ENCODE data around the gene IRF8. TPM values are rescaled to one million over a fixed set of nuclear protein-coding genes. Genes with fewer than 3 reads are reported as not detected.
A peak's percentile ranks its signal among the peaks of the same experiment; 100 is the strongest.

Gene IRF8
- total RNA-seq, 2 donors from 2014 or later = 6.2 to 8.2 TPM

DNA sequence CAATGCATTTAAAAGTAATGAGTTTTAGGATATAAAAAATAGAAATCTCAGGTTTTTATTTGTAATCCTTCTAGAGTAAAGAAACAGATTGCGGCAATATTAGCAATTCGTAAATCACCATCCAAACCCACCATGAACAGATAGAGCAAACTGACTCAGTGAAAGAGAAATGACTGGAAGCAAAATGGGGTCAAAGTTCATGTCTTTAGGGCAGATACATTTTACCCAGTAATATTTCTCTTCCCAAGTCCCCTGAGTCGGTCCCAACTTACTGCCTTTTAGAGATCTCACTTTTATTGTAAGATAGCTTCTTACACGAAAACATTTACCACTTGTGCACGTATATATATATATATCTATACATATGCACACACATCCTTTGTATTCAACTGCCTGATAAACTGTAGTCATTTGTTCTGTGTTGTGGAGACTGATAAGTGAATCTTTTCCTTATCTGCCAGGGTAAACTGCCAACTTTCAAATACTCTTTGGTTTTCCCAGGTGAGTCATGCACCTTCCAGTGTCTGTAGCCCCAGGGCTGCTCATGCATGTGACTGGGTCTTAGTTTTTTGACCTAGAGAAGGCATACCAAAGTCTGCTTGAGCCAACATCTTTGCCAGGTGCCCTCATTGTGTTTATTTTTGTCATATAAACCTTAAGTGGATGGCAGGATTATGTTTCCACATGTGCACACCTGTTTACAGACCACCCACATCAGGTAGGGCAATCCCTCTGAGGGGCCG lies 7.8 kb upstream of the IRF8 start:
- DNase-seq (peak in 2 of 4 donors; percentile 30 to 46), ATAC-seq (no peak)
- intact Hi-C loops (cut with DNase I) = no loop called here
- Histone ChIP-seq H3K36me3 (replicated peaks in 1 of 2; ENCODE audit: insufficient read depth in 1 of 2, low read depth in 2 of 2) (no peaks in the 10 kb centered on the region), H3K9me3 (no peaks in the 10 kb centered on the region), H3K27ac (no peak overlapping the region), H3K27me3 (no peaks in the 10 kb centered on the region), H3K4me1 (no peaks in the 10 kb centered on the region), H3K4me3 (no peak overlapping the region)
- WGBS, 2 donors = 59 to 67% methylated on average over 6 of the region's 6 CpGs
- TF ChIP-seq CTCF (IDR thresholded peaks at IDR 0.05) = no peak
- TF ChIP-seq POLR2A (IDR thresholded peaks at IDR 0.05) = no peak

DNA sequence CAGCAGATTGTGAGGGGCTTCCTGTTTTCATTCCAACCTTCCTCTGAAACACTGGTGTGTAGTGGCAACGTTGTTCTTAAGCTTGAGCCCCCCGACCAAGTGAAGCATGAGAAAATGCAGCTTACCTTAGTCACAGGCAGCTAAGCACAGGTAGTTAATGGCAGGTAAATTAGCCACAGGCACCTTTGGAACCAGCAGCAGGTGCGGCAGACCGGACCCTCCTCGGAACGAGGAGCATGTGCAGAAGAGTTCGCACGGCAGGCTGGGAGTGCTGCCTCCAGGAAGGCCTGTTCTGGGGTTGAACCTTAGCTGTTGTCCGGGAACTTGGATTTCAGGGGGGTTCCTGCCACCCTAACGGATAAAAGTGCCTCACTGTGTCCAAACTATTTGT lies 7.2 kb upstream of the IRF8 start:
- no peak for ATAC-seq
- Histone ChIP-seq H3K27ac (no peak overlapping the region), H3K27me3 (no peaks in the 10 kb centered on the region), H3K4me3 (no peak overlapping the region), H3K4me1 (no peaks in the 10 kb centered on the region), H3K36me3 (replicated peaks in 1 of 2; ENCODE audit: insufficient read depth in 1 of 2, low read depth in 2 of 2) (no peaks in the 10 kb centered on the region), H3K9me3 (no peaks in the 10 kb centered on the region)
- intact Hi-C loops (cut with DNase I) = no loop called here
- 58 to 59% methylated on average over 2 to 10 of the region's 10 CpGs for WGBS, 2 donors
- DNase-seq = no peak
- TF ChIP-seq POLR2A (IDR thresholded peaks at IDR 0.05) (no peak), CTCF (IDR thresholded peaks at IDR 0.05) (no peak)

- WGBS, 2 donors = 77 to 83% methylated on average over 4 of the region's 4 CpGs
- intact Hi-C loops (cut with DNase I) = no loop called here
- no peaks in the 10 kb centered on the region for H3K4me1 ChIP-seq
- H3K4me3 ChIP-seq = no peak overlapping the region
- H3K9me3 ChIP-seq = no peaks in the 10 kb centered on the region
- ATAC-seq (no peak), DNase-seq (no peak)
- no peak overlapping the region for H3K27ac ChIP-seq
- no peaks in the 10 kb centered on the region for H3K27me3 ChIP-seq
- TF ChIP-seq POLR2A (IDR thresholded peaks at IDR 0.05) = no peak
- no peak for TF ChIP-seq CTCF (IDR thresholded peaks at IDR 0.05)
- no peaks in the 10 kb centered on the region for H3K36me3 ChIP-seq (replicated peaks in 1 of 2; ENCODE audit: insufficient read depth in 1 of 2, low read depth in 2 of 2)
Measured at GRCh38 chr16:85892760-85893159, 6.2 kb upstream of the IRF8 start.

DNA sequence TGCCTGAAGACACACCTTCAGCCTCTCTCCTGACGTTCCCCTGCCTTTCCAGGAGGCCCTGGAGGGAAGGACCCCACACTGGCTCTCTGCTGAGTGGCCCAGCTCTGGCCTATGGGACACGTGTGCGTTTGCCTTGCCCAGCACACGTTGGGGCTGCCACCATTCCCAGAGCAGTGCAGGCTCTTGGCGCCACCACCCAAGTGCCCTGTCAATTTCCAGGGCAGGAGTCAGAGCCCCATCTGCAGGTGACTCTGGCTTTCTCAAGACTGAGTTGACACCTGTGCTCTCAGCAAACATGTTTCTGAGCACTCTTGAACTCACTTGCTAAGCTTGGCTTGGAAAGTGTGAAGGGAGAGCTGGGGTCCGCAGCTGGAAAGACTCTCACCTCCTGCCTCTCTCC lies 4.7 kb upstream of the IRF8 start:
- TF ChIP-seq CTCF (IDR thresholded peaks at IDR 0.05) = peak in 3 of 7 experiments; percentile 32 to 51 (median 39)
- no peak for TF ChIP-seq POLR2A (IDR thresholded peaks at IDR 0.05)
- H3K4me1 ChIP-seq = peaks cover 12% of the 10 kb centered on the region
- WGBS, 2 donors = 30 to 47% methylated on average over 2 to 6 of the region's 6 CpGs
- peaks cover 0 to 5% of the 10 kb centered on the region in 2 donors for H3K27me3 ChIP-seq
- no peaks in the 10 kb centered on the region for H3K36me3 ChIP-seq (replicated peaks in 1 of 2; ENCODE audit: insufficient read depth in 1 of 2, low read depth in 2 of 2)
- no peak overlapping the region for H3K27ac ChIP-seq
- intact Hi-C loops (cut with DNase I) = no loop called here
- ATAC-seq (peak; percentile 54), DNase-seq (peak in 3 of 4 donors; percentile 63 to 81 (median 72))
- H3K9me3 ChIP-seq = no peaks in the 10 kb centered on the region
- no peak overlapping the region for H3K4me3 ChIP-seq

GRCh38 chr16:85897382-85897781 lies 1.6 kb upstream of the IRF8 start:
- WGBS, 2 donors = 25 to 26% methylated on average over 2 of the region's 2 CpGs

More at GRCh38 chr16:85897382-85897781, 1.6 kb upstream of the IRF8 start:
- Histone ChIP-seq H3K4me3 (no peak overlapping the region), H3K36me3 (replicated peaks in 1 of 2; ENCODE audit: insufficient read depth in 1 of 2, low read depth in 2 of 2) (no peaks in the 10 kb centered on the region), H3K4me1 (peaks cover 14% of the 10 kb centered on the region), H3K27ac (no peak overlapping the region), H3K27me3 (peaks cover 0 to 5% of the 10 kb centered on the region in 2 donors), H3K9me3 (no peaks in the 10 kb centered on the region)
- DNase-seq = no peak
- TF ChIP-seq CTCF (IDR thresholded peaks at IDR 0.05) (no peak), POLR2A (IDR thresholded peaks at IDR 0.05) (no peak)
- intact Hi-C loops (cut with DNase I) = no loop called here
- ATAC-seq = no peak
